GM12892 (cell line): ENCODE results near the gene SEMA6C.

Source experiments
- POLR2A ChIP-seq: IDR thresholded peaks from 2 replicates; pipeline ENCODE4 v1.6.1; 2011; ENCODE audit warnings: low read depth, low read length, control low read depth
- POLR2AphosphoS5 ChIP-seq: IDR thresholded peaks from 2 replicates; pipeline ENCODE4 v1.6.1; 2011; ENCODE audit warnings: low read depth, low read length, control low read depth
- TAF1 ChIP-seq: IDR thresholded peaks from 2 replicates; pipeline ENCODE4 v1.6.1; 2011; ENCODE audit warnings: low read depth, mild to moderate bottlenecking, control low read depth, low read length, borderline replicate concordance

- TF ChIP-seq POLR2A (no peak), TAF1 (no peak), POLR2AphosphoS5 (no peak)
Measured at GRCh38 chr1:151108331-151108730, 38.1 kb downstream of the SEMA6C start.
